HCT116 (cell line): ENCODE data around the gene PHF21A. TPM values are rescaled to one million over a fixed set of nuclear protein-coding genes. Genes with fewer than 3 reads are reported as not detected.

ENCODE experiments used
- ATAC-seq: fragments of 200-7000 bp; cut with Tn5 transposase; 2 replicates; pipeline ENCODE4 v1.9.1; 2020; ENCODE audit warnings: mild to moderate bottlenecking, moderate library complexity
- BruUV-seq: library from RNA; stranded (reverse); fragments of 400-500 nt; replicated peaks from 2 replicates; lab custom pipeline; 2021; lab: Mats Ljungman, UMichigan
- CTCF ChIA-PET: fragments of 300-600 bp; sonication (Branson Sonifier 250); formaldehyde crosslinking; loops from one replicate; lab custom pipeline; 2021; ENCODE audit warnings: antibody characterized with exemption; lab: Charles Lee
- POLR2A ChIA-PET: fragments of 300-600, 350-600 bp; sonication (Branson Sonifier 250); formaldehyde crosslinking; loops from one replicate; lab custom pipeline; 2021; ENCODE audit warnings: antibody characterized with exemption; lab: Charles Lee
- RAD21 ChIA-PET, 2 experiments: fragments of 300-600 bp; sonication (Branson Sonifier 250); formaldehyde crosslinking; loops; one replicate each; lab custom pipeline; 2023; ENCODE audit warnings: low total read pairs in 2 of 2; ENCODE audit not compliant: uncharacterized antibody in 2 of 2, unreplicated experiment in 2 of 2, low non-redundant PET in 1 of 2; lab: Charles Lee
- DNase-seq: peaks from one replicate; pipeline ENCODE4 v3.0.0-alpha.2; 2010; ENCODE audit warnings: low read depth, low spot score
- H2AFZ ChIP-seq: fragments of 200-600 bp; shearing (Covaris generic), sonication (generic); 2 replicates; pipeline ENCODE4 v1.6.1; 2017; ENCODE audit warnings: low read depth, mixed run types, mixed read lengths, antibody characterized with exemption, low read length; ENCODE audit not compliant: poor library complexity, severe bottlenecking
- H3K27ac ChIP-seq: 2 replicates; pipeline ENCODE4 v1.5.1; 2012; ENCODE audit warnings: low read depth, low read length
- H3K27me3 ChIP-seq: fragments of 200-600 bp; sonication (generic); 2 replicates; pipeline ENCODE4 v1.6.1; 2016; ENCODE audit warnings: mixed run types, low read length, mixed read lengths; ENCODE audit not compliant: insufficient read depth
- H3K36me3 ChIP-seq, 2 experiments: fragments of 200-500 bp in 1 of 2; fragments of 200-600 bp in 1 of 2; sonication (Bioruptor generic) in 1 of 2; sonication (generic) in 1 of 2; 2 replicates each; pipeline versions ENCODE4 v1.5.1 to v1.6.1; 2014 to 2016; ENCODE audit warnings: low read length in 2 of 2, inconsistent platforms in 1 of 2, mixed read lengths in 1 of 2, mixed run types in 1 of 2; ENCODE audit not compliant: insufficient read depth in 2 of 2, control insufficient read depth in 1 of 2
- H3K4me1 ChIP-seq, 2 experiments: fragments of 200-600 bp in 1 of 2; sonication (generic) in 1 of 2; 2 replicates each; pipeline versions ENCODE4 v1.5.1 to v1.6.1; 2012 to 2017; ENCODE audit warnings: low read length in 2 of 2, inconsistent platforms in 1 of 2, mild to moderate bottlenecking in 1 of 2, mixed read lengths in 1 of 2, mixed run types in 1 of 2, moderate library complexity in 1 of 2; ENCODE audit not compliant: insufficient read depth in 2 of 2, control insufficient read depth in 1 of 2
- H3K4me2 ChIP-seq: fragments of 200-600 bp; sonication (generic); 2 replicates; pipeline ENCODE4 v1.6.1; 2017; ENCODE audit warnings: mixed run types, low read length, mixed read lengths
- H3K4me3 ChIP-seq, 2 experiments: fragments of 200-600 bp in 1 of 2; sonication (generic) in 1 of 2; replicated peaks in 1 of 2; 2 replicates each; pipeline ENCODE4 v1.5.1; 2011 to 2016; ENCODE audit warnings: low read length in 2 of 2, control low read depth in 1 of 2, low read depth in 1 of 2, mild to moderate bottlenecking in 1 of 2, mixed read lengths in 1 of 2, mixed run types in 1 of 2
- H3K79me2 ChIP-seq: fragments of 200-600 bp; sonication (generic); 2 replicates; pipeline ENCODE4 v1.6.1; 2017; ENCODE audit warnings: mild to moderate bottlenecking, mixed run types, low read length, moderate library complexity, mixed read lengths; ENCODE audit not compliant: insufficient read depth
- H3K9ac ChIP-seq: fragments of 200-600 bp; sonication (generic); 2 replicates; pipeline ENCODE4 v1.6.1; 2016; ENCODE audit warnings: low read length, mixed read lengths
- H3K9me2 ChIP-seq: fragments of 200-600 bp; sonication (generic), shearing (Covaris generic); 2 replicates; pipeline ENCODE4 v1.6.1; 2017; ENCODE audit warnings: mixed run types, mild to moderate bottlenecking, moderate library complexity; ENCODE audit not compliant: insufficient read depth
- H3K9me3 ChIP-seq, 2 experiments: fragments of 200-500 bp in 1 of 2; fragments of 200-600 bp in 1 of 2; sonication (Bioruptor generic) in 1 of 2; sonication (generic) in 1 of 2; 2 replicates each; pipeline ENCODE4 v1.6.1; 2014 to 2017; ENCODE audit warnings: low read length in 2 of 2, mixed read lengths in 2 of 2, inconsistent platforms in 1 of 2, low read depth in 1 of 2, mild to moderate bottlenecking in 1 of 2, mixed run types in 1 of 2, moderate library complexity in 1 of 2; ENCODE audit not compliant: control insufficient read depth in 1 of 2, insufficient read depth in 1 of 2
- H4K20me1 ChIP-seq: fragments of 200-600 bp; sonication (generic), shearing (Covaris generic); 2 replicates; pipeline ENCODE4 v1.6.1; 2017; ENCODE audit warnings: mixed run types, mild to moderate bottlenecking, moderate library complexity; ENCODE audit not compliant: insufficient read depth
- CBX3 ChIP-seq: IDR thresholded peaks from 2 replicates; pipeline ENCODE4 v1.6.1; 2012; ENCODE audit warnings: low read depth
- CEBPB ChIP-seq: IDR thresholded peaks from 2 replicates; pipeline ENCODE4 v1.6.1; 2012; ENCODE audit warnings: low read depth
- EGR1 ChIP-seq: IDR thresholded peaks from 2 replicates; pipeline ENCODE4 v1.6.1; 2012; ENCODE audit warnings: low read depth
- EZH2phosphoT487 ChIP-seq: fragments of 200-600 bp; IDR thresholded peaks from 2 replicates; pipeline ENCODE4 v1.6.1; 2018; ENCODE audit warnings: antibody characterized with exemption, borderline replicate concordance
- FOSL1 ChIP-seq: IDR thresholded peaks from 2 replicates; pipeline ENCODE4 v1.6.1; 2012; ENCODE audit warnings: low read depth
- JUND ChIP-seq: IDR thresholded peaks from 2 replicates; pipeline ENCODE4 v1.6.1; 2012
- MAX ChIP-seq: IDR thresholded peaks from 2 replicates; pipeline ENCODE4 v1.6.1; 2012
- RAD21 ChIP-seq: IDR thresholded peaks from 2 replicates; pipeline ENCODE4 v1.6.1; 2012; ENCODE audit warnings: low read depth, mild to moderate bottlenecking
- SRF ChIP-seq: IDR thresholded peaks from 2 replicates; pipeline ENCODE4 v1.6.1; 2012; ENCODE audit warnings: low read depth
- YY1 ChIP-seq: IDR thresholded peaks from 2 replicates; pipeline ENCODE4 v1.6.1; 2011; ENCODE audit warnings: low read length, low read depth, moderate library complexity, mild to moderate bottlenecking; ENCODE audit not compliant: insufficient replicate concordance; ENCODE audit errors: extremely low read depth
- intact Hi-C: fragments of 100-400 bp; cut with micrococcal nuclease; formaldehyde crosslinking; loops from 2 replicates; pipeline ENCODE4 v1.10.0; 2022
- total RNA-seq: library from RNA; stranded (reverse); gene quantifications from one replicate; pipeline ENCODE4 v1.2.1, GENCODE V29; 2021; ENCODE audit not compliant: unreplicated experiment
- TF ChIP-seq, protein P1 (sequence below): IDR thresholded peaks from 2 replicates; pipeline ENCODE4 v1.6.1; 2012
- TF ChIP-seq, protein P2 (sequence below), 3 experiments: fragments of 200-600 bp in 1 of 3; sonication (generic) in 1 of 3; IDR thresholded peaks in 2 of 3; conservative IDR thresholded peaks in 1 of 3; 2 replicates each; pipeline ENCODE4 v1.5.1; 2012 to 2017; ENCODE audit warnings: low read depth in 2 of 3, low read length in 2 of 3, antibody characterized with exemption in 1 of 3, borderline replicate concordance in 1 of 3, control low read depth in 1 of 3, mild to moderate bottlenecking in 1 of 3, mixed read lengths in 1 of 3, mixed run types in 1 of 3, moderate library complexity in 1 of 3; ENCODE audit not compliant: insufficient read depth in 1 of 3

The PHF21A gene
- total RNA-seq, 1 experiment from 2014 or later = 27.0 TPM

GRCh38 chr11:46105134-46105628 is 16.1 kb downstream of the PHF21A start:
- CTCF ChIA-PET = no interaction called here

More at GRCh38 chr11:46105134-46105628, 16.1 kb downstream of the PHF21A start:
- H3K36me3 ChIP-seq = no peaks in the 10 kb centered on the region
- H3K4me1 ChIP-seq = no peaks in the 10 kb centered on the region
- H3K4me2 ChIP-seq = no peak overlapping the region
- no peak overlapping the region for H3K9ac ChIP-seq
- no peak overlapping the region for H3K27ac ChIP-seq
- RAD21 ChIA-PET = no interaction called here
- intact Hi-C loops = no loop called here
- no peaks in the 10 kb centered on the region for H3K9me2 ChIP-seq
- no peaks in the 10 kb centered on the region for H3K9me3 ChIP-seq
- H3K27me3 ChIP-seq = no peaks in the 10 kb centered on the region
- H4K20me1 ChIP-seq = no peaks in the 10 kb centered on the region
- DNase-seq (no peak), ATAC-seq (no peak)
- no peak overlapping the region for H2AFZ ChIP-seq
- H3K79me2 ChIP-seq = no peaks in the 10 kb centered on the region
- H3K4me3 ChIP-seq = no peak overlapping the region
- TF ChIP-seq CEBPB = no peak
- TF ChIP-seq, protein P1, sequence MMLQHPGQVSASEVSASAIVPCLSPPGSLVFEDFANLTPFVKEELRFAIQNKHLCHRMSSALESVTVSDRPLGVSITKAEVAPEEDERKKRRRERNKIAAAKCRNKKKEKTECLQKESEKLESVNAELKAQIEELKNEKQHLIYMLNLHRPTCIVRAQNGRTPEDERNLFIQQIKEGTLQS = no peak
- TF ChIP-seq SRF = no peak
- no peak for TF ChIP-seq EGR1
- TF ChIP-seq JUND = no peak
- no peak for TF ChIP-seq FOSL1
- no peak for TF ChIP-seq YY1
- TF ChIP-seq, protein P2, sequence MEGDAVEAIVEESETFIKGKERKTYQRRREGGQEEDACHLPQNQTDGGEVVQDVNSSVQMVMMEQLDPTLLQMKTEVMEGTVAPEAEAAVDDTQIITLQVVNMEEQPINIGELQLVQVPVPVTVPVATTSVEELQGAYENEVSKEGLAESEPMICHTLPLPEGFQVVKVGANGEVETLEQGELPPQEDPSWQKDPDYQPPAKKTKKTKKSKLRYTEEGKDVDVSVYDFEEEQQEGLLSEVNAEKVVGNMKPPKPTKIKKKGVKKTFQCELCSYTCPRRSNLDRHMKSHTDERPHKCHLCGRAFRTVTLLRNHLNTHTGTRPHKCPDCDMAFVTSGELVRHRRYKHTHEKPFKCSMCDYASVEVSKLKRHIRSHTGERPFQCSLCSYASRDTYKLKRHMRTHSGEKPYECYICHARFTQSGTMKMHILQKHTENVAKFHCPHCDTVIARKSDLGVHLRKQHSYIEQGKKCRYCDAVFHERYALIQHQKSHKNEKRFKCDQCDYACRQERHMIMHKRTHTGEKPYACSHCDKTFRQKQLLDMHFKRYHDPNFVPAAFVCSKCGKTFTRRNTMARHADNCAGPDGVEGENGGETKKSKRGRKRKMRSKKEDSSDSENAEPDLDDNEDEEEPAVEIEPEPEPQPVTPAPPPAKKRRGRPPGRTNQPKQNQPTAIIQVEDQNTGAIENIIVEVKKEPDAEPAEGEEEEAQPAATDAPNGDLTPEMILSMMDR (IDR thresholded peaks at IDR 0.05 in 2 of 3, conservative IDR thresholded peaks at IDR 0.05 in 1 of 3; ENCODE audit: borderline replicate concordance in 1 of 3, insufficient read depth in 1 of 3, low read depth in 2 of 3, low read length in 2 of 3) = no peak
- TF ChIP-seq RAD21 = no peak
- no peak for TF ChIP-seq EZH2phosphoT487
- no peak for TF ChIP-seq CBX3
- TF ChIP-seq MAX = no peak
- POLR2A ChIA-PET = no interaction called here
- no TSS peak for BruUV-seq
